ENCODE measurements around the gene OR2AK2.

DNA sequence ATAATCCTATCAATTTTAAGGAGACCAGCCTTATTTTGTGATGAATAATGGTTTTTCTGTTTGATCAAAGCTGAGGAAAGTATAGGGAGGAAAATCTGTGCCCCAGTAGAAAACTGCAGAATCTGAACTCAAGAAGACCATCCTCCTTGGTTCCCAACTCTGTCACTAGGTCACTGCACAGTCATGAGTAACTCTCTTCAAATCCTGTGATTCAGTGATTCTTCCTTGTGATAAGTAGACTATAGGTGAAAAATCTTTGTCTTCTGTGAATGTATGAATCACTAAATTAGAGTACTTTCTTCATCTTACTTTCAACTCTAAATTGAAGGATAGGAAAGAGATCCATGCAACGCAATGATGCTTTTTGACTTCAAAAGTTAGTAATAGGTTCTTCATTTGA, 35.1 kb downstream of the OR2AK2 start:
- TF ChIP-seq, protein P1, sequence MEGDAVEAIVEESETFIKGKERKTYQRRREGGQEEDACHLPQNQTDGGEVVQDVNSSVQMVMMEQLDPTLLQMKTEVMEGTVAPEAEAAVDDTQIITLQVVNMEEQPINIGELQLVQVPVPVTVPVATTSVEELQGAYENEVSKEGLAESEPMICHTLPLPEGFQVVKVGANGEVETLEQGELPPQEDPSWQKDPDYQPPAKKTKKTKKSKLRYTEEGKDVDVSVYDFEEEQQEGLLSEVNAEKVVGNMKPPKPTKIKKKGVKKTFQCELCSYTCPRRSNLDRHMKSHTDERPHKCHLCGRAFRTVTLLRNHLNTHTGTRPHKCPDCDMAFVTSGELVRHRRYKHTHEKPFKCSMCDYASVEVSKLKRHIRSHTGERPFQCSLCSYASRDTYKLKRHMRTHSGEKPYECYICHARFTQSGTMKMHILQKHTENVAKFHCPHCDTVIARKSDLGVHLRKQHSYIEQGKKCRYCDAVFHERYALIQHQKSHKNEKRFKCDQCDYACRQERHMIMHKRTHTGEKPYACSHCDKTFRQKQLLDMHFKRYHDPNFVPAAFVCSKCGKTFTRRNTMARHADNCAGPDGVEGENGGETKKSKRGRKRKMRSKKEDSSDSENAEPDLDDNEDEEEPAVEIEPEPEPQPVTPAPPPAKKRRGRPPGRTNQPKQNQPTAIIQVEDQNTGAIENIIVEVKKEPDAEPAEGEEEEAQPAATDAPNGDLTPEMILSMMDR (IDR thresholded peaks at IDR 0.05; ENCODE audit: insufficient read depth, low read length, poor library complexity, severe bottlenecking), result no peak
- TF ChIP-seq EZH2phosphoT487 (conservative IDR thresholded peaks at IDR 0.05; ENCODE audit: low read length), result no peak
